PC-9 (cell line): ENCODE results near the gene UVRAG.

Source experiments
- CTCF ChIP-seq: fragments of 200-600 bp; sonication (generic); conservative IDR thresholded peaks from 2 replicates; pipeline ENCODE4 v1.6.1; 2017; ENCODE audit warnings: mixed run types, antibody characterized with exemption, mild to moderate bottlenecking, moderate library complexity
- EZH2 ChIP-seq: fragments of 200-600 bp; sonication (generic); IDR thresholded peaks from 2 replicates; pipeline ENCODE4 v1.8.0; 2017; ENCODE audit warnings: antibody characterized with exemption, low read depth

- TF ChIP-seq CTCF (no peak), EZH2 (no peak)
Observed at GRCh38 chr11:76008474-76008873, 193.5 kb downstream of the UVRAG start.
